ENCODE measurements around the gene KIF23.

KIF23 gene

GRCh38 chr15:69413822-69414700 lies at the start of gene KIF23:
TSS of gene KIF23 (plus strand) at chr15:69414349. CDS start at chr15:69414466, 117 bp downstream.
- DNase-seq (ENCODE audit: low read depth): peak; percentile 97
- TF ChIP-seq, protein P1, sequence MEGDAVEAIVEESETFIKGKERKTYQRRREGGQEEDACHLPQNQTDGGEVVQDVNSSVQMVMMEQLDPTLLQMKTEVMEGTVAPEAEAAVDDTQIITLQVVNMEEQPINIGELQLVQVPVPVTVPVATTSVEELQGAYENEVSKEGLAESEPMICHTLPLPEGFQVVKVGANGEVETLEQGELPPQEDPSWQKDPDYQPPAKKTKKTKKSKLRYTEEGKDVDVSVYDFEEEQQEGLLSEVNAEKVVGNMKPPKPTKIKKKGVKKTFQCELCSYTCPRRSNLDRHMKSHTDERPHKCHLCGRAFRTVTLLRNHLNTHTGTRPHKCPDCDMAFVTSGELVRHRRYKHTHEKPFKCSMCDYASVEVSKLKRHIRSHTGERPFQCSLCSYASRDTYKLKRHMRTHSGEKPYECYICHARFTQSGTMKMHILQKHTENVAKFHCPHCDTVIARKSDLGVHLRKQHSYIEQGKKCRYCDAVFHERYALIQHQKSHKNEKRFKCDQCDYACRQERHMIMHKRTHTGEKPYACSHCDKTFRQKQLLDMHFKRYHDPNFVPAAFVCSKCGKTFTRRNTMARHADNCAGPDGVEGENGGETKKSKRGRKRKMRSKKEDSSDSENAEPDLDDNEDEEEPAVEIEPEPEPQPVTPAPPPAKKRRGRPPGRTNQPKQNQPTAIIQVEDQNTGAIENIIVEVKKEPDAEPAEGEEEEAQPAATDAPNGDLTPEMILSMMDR (IDR thresholded peaks at IDR 0.05; ENCODE audit: insufficient read depth, low read depth, low read length, missing control alignments): no peak
- H3K4me3 ChIP-seq (ENCODE audit: low read depth, low read length): peak within 1 kb of the TSS; percentile 71

DNA sequence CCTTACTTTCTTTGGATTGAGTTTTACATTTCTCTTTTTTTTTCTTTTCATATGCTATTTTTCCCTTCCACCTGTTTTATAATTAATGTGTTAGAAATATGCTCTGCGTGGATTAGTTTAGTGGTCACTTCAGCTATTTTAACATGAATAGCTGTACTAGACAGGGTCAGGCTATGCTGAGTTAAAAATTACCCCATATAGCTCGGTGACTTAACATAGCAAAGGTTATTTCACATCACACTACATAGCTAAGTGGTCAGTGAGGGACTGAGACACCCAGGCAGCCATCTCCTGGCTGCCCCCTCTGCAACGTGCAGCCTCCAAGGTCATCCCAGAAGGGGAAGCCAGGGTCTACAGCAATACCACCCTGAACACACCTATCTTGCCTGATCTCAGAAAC lies 46.9 kb upstream of the KIF23 start:
- H3K4me3 ChIP-seq (ENCODE audit: low read depth, low read length): no peak overlapping the region
- TF ChIP-seq, protein P1 (IDR thresholded peaks at IDR 0.05; ENCODE audit: insufficient read depth, low read depth, low read length, missing control alignments): no peak
- DNase-seq (ENCODE audit: low read depth): no peak

- no peak for DNase-seq (ENCODE audit: low read depth)
- TF ChIP-seq, protein P1 (IDR thresholded peaks at IDR 0.05; ENCODE audit: insufficient read depth, low read depth, low read length, missing control alignments): no peak
- H3K4me3 ChIP-seq (ENCODE audit: low read depth, low read length): no peak overlapping the region
Measured at GRCh38 chr15:69369631-69370030, 44.5 kb upstream of the KIF23 start.

DNA sequence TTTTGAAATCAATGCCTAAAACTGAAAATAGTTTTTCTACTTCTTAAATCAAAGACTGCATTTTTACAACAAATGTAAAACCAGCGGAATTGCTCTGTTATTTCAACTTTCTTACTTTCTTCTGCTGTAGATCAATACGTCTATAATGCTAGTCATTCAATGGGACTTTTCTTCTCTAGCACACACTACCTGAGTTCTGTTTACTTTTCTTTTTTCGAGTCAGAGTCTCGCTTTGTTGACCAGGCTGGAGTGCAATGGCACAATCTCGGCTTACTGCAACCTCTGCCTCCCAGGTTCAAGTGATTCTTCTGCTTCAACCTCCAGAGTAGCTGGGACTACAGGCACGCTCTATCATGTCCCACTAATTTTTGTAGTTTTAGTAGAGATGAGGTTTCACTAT lies 40.7 kb upstream of the KIF23 start:
- no peak for DNase-seq (ENCODE audit: low read depth)
- TF ChIP-seq, protein P1 (IDR thresholded peaks at IDR 0.05; ENCODE audit: insufficient read depth, low read depth, low read length, missing control alignments): no peak
- H3K4me3 ChIP-seq (ENCODE audit: low read depth, low read length): no peak overlapping the region

DNA sequence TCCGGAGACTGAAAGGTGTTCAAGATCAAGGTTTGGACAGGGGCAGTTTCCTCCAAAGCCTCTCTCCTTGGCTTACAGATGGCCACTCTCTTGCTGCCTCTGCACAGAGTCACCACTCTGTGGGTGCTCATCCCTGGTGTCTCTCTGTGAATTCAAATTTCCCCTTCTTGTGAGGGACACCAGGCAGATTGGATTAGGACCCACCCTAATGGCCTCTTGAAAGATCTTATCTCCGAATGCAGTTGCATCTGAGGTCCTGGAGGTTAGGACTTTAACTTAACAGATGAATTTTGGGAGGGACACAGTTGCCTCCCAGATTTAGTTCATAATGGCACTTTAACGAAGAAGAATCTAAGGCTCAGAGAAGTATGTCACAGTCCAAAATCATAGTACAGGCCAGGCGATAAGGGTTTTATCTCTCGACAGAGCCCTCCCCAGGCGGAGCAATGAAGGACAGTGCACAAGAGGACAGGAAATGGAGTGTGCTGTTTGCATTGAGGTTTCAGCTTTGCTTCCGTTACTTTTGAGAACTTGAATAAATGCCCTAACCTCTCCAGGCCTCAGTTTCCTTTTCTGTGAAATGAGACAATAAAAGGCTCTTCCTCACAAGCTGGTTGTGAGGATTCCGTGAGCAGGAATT lies 38.9 kb upstream of the KIF23 start:
- no peak for DNase-seq (ENCODE audit: low read depth)
- no peak overlapping the region for H3K4me3 ChIP-seq (ENCODE audit: low read depth, low read length)
- TF ChIP-seq, protein P1 (IDR thresholded peaks at IDR 0.05; ENCODE audit: insufficient read depth, low read depth, low read length, missing control alignments): no peak

- TF ChIP-seq, protein P1 (IDR thresholded peaks at IDR 0.05; ENCODE audit: insufficient read depth, low read depth, low read length, missing control alignments): no peak
- DNase-seq (ENCODE audit: low read depth): no peak
Measured at GRCh38 chr15:69377216-69377970, 36.8 kb upstream of the KIF23 start.

More at GRCh38 chr15:69377216-69377970, 36.8 kb upstream of the KIF23 start:
- H3K4me3 ChIP-seq (ENCODE audit: low read depth, low read length): no peak overlapping the region

Measured in GM12865 (cell line).